ENCODE results near the gene FXYD5.

- TF ChIP-seq, protein P1, sequence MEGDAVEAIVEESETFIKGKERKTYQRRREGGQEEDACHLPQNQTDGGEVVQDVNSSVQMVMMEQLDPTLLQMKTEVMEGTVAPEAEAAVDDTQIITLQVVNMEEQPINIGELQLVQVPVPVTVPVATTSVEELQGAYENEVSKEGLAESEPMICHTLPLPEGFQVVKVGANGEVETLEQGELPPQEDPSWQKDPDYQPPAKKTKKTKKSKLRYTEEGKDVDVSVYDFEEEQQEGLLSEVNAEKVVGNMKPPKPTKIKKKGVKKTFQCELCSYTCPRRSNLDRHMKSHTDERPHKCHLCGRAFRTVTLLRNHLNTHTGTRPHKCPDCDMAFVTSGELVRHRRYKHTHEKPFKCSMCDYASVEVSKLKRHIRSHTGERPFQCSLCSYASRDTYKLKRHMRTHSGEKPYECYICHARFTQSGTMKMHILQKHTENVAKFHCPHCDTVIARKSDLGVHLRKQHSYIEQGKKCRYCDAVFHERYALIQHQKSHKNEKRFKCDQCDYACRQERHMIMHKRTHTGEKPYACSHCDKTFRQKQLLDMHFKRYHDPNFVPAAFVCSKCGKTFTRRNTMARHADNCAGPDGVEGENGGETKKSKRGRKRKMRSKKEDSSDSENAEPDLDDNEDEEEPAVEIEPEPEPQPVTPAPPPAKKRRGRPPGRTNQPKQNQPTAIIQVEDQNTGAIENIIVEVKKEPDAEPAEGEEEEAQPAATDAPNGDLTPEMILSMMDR (IDR thresholded peaks at IDR 0.05), result no peak
- no peak for TF ChIP-seq POLR2A (IDR thresholded peaks at IDR 0.05)
Measured at GRCh38 chr19:35168196-35168595, 13.7 kb downstream of the FXYD5 start.

All from right lobe of liver (tissue), 4 donors.